ENCODE results near the gene EIF5A2. TPM values are rescaled to one million over a fixed set of nuclear protein-coding genes. Genes with fewer than 3 reads are reported as not detected.

Gene EIF5A2
- total RNA-seq, 4 donors from 2014 or later, result 0.86 to 9.5 (median 1.5) TPM

DNA sequence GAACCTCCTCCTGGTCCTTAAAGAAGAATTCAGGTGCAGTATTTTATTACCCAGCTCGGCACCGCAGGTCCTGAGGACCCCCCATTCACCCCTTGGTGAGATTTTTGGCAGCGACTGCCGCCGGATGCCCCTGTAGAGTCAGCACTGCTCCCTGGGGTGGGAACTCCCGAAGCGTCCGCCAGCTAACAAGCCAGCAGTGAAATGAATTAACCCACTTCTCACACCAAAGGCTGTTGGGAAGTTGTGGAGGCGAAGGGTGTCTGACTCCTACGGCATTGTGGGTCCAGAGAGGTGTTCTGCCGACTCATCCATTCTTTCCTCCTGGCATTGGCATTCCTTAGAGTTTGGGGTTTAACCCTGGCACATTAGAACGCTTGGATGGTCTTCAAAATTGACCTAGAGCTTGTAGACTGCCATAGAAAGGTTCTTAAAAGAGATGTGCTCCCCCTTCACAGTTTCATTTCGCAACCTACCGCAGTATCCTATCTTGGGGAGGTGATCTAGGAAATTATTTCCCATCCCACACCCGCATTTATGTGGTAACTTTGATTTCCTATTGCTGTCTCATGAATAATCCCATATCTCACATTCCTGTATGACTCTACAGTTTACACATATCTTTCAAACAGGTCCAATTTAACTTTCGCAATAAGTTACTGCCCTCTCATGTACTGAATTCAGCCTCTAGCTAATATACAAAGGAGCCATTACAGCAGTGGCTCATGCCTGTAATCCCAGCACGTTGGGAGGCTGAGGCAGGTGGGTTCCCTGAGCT lies 879 bp upstream of the EIF5A2 start:
- in situ Hi-C loops (cut with MboI; ENCODE audit: low sequenced_read_pairs in 4 of 4), result no loop called here
- intact Hi-C loops (cut with DNase I; ENCODE audit: low total_unique reads), result no loop called here

GRCh38 chr3:170907637-170908234 lies 701 bp downstream of the EIF5A2 start:
- intact Hi-C loops (cut with DNase I; ENCODE audit: low total_unique reads), result no loop called here
- TF ChIP-seq, protein P1, sequence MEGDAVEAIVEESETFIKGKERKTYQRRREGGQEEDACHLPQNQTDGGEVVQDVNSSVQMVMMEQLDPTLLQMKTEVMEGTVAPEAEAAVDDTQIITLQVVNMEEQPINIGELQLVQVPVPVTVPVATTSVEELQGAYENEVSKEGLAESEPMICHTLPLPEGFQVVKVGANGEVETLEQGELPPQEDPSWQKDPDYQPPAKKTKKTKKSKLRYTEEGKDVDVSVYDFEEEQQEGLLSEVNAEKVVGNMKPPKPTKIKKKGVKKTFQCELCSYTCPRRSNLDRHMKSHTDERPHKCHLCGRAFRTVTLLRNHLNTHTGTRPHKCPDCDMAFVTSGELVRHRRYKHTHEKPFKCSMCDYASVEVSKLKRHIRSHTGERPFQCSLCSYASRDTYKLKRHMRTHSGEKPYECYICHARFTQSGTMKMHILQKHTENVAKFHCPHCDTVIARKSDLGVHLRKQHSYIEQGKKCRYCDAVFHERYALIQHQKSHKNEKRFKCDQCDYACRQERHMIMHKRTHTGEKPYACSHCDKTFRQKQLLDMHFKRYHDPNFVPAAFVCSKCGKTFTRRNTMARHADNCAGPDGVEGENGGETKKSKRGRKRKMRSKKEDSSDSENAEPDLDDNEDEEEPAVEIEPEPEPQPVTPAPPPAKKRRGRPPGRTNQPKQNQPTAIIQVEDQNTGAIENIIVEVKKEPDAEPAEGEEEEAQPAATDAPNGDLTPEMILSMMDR (IDR thresholded peaks at IDR 0.05 in 4 of 5, conservative IDR thresholded peaks at IDR 0.05 in 1 of 5), result no peak
- no peak for TF ChIP-seq POLR2A (IDR thresholded peaks at IDR 0.05)
- peak overlapping the region; percentile 31 to 63 (median 44) for H3K27ac ChIP-seq

More for the DNA sequence above, 879 bp upstream of the EIF5A2 start:
- H3K4me1 ChIP-seq, result peaks cover 0 to 11% of the 10 kb centered on the region in 2 donors
- no peaks in the 10 kb centered on the region for H3K36me3 ChIP-seq
- peaks cover 0 to 3% (median 2%) of the 10 kb centered on the region in 3 donors for H3K9me3 ChIP-seq
- DNase-seq, result no peak
- TF ChIP-seq, protein P1 (IDR thresholded peaks at IDR 0.05 in 4 of 5, conservative IDR thresholded peaks at IDR 0.05 in 1 of 5), result no peak
- no peak for TF ChIP-seq POLR2A (IDR thresholded peaks at IDR 0.05)
- peak overlapping the region in 3 of 4 donors; percentile 64 to 81 (median 64) for H3K4me3 ChIP-seq
- ATAC-seq, result peak in 1 of 2 donors; percentile 43
- H3K27ac ChIP-seq, result peak overlapping the region in 2 of 4 donors; percentile 12 to 63
- peaks cover 7 to 9% (median 8%) of the 10 kb centered on the region in 3 donors for H3K27me3 ChIP-seq

DNA sequence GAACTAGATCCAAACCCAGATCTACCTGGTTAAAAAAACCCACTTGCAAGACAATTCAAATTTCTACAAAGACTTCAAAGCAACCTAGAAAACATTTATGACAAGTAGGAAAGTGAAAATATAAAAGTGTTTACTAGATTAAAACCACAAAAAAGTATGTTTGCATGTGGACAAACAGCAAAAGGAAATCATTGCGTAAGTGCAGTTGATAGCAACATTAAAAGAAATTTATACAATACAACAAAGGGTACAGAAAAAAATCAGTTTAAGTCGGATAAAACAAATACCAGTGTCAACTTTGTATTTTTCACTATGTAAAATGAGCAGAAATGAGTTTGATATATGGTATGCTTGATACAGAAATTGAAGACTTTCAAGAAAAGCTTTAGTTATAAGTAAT lies 2.6 kb downstream of the EIF5A2 start:
- no peak for DNase-seq
- peaks cover 0 to 3% (median 2%) of the 10 kb centered on the region in 3 donors for H3K9me3 ChIP-seq
- H3K36me3 ChIP-seq, result no peaks in the 10 kb centered on the region
- in situ Hi-C loops (cut with MboI; ENCODE audit: low sequenced_read_pairs in 4 of 4) (no loop called here), intact Hi-C loops (cut with DNase I; ENCODE audit: low total_unique reads) (no loop called here)
- peaks cover 0 to 11% of the 10 kb centered on the region in 2 donors for H3K4me1 ChIP-seq
- TF ChIP-seq POLR2A (IDR thresholded peaks at IDR 0.05), result no peak
- TF ChIP-seq, protein P1 (IDR thresholded peaks at IDR 0.05 in 4 of 5, conservative IDR thresholded peaks at IDR 0.05 in 1 of 5), result no peak
- no peak for ATAC-seq
- H3K4me3 ChIP-seq, result no peak overlapping the region
- peaks cover 7 to 9% (median 8%) of the 10 kb centered on the region in 3 donors for H3K27me3 ChIP-seq
- no peak overlapping the region for H3K27ac ChIP-seq

More at GRCh38 chr3:170907637-170908234, 701 bp downstream of the EIF5A2 start:
- in situ Hi-C loops (cut with MboI; ENCODE audit: low sequenced_read_pairs in 4 of 4), result no loop called here
- no peak for ATAC-seq
- Histone ChIP-seq H3K4me3 (peak overlapping the region; percentile 64 to 81 (median 64)), H3K4me1 (peaks cover 0 to 11% of the 10 kb centered on the region in 2 donors), H3K9me3 (peaks cover 0 to 3% (median 2%) of the 10 kb centered on the region in 3 donors), H3K36me3 (no peaks in the 10 kb centered on the region), H3K27me3 (peaks cover 7 to 9% (median 8%) of the 10 kb centered on the region in 3 donors)
- no peak for DNase-seq

DNA sequence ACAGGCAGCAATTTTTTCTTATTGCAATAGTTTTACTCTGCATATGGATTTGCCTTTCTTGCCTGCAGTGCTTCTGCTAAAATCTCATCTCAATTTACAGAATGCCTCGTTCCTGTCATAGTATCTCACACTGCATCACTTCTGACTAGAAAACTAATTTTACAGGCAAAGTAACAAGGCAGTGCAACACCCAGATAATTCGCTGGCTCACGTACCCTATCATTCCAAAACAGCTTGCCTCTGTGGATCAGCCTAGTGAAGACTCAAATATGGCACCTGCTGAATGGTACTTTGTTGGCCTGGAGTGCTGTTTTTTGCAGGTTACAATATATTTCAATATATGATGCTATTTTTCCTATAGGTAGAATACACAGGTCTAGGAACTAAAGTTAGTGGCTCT lies 5.3 kb downstream of the EIF5A2 start:
- ATAC-seq (no peak), DNase-seq (no peak)
- H3K4me3 ChIP-seq, result no peak overlapping the region
- H3K9me3 ChIP-seq, result no peaks in the 10 kb centered on the region
- in situ Hi-C loops (cut with MboI; ENCODE audit: low sequenced_read_pairs in 4 of 4) (no loop called here), intact Hi-C loops (cut with DNase I; ENCODE audit: low total_unique reads) (no loop called here)
- no peaks in the 10 kb centered on the region for H3K36me3 ChIP-seq
- H3K27ac ChIP-seq, result no peak overlapping the region
- peaks cover 0 to 11% of the 10 kb centered on the region in 2 donors for H3K4me1 ChIP-seq
- peaks cover 3 to 9% (median 7%) of the 10 kb centered on the region in 3 donors for H3K27me3 ChIP-seq
- TF ChIP-seq, protein P1 (IDR thresholded peaks at IDR 0.05 in 4 of 5, conservative IDR thresholded peaks at IDR 0.05 in 1 of 5), result no peak
- no peak for TF ChIP-seq POLR2A (IDR thresholded peaks at IDR 0.05)
